Hepatocyte (in vitro differentiated cells): ENCODE measurements around the gene MAN1B1. TPM values are rescaled to one million over a fixed set of nuclear protein-coding genes. Genes with fewer than 3 reads are reported as not detected.

Experiments used
- DNase-seq: peaks from one replicate; pipeline ENCODE4 v3.0.0-alpha.2; 2016; ENCODE audit warnings: low spot score
- H2AFZ ChIP-seq: fragments of 200-600 bp; sonication (generic); 2 replicates; pipeline ENCODE4 v1.6.0; 2016; ENCODE audit warnings: antibody characterized with exemption, mild to moderate bottlenecking
- H3K27ac ChIP-seq: fragments of 200-600 bp; sonication (generic); 2 replicates; pipeline ENCODE4 v1.5.1; 2016; ENCODE audit warnings: mild to moderate bottlenecking
- H3K27me3 ChIP-seq: fragments of 200-600 bp; sonication (generic); 2 replicates; pipeline ENCODE4 v1.6.1; 2016
- H3K36me3 ChIP-seq: fragments of 200-600 bp; sonication (generic); replicated peaks from 2 replicates; pipeline ENCODE4 v1.5.1; 2016; ENCODE audit warnings: low read depth; ENCODE audit not compliant: insufficient read depth
- H3K4me1 ChIP-seq: fragments of 200-600 bp; sonication (generic); 2 replicates; pipeline ENCODE4 v1.5.1; 2016; ENCODE audit warnings: mild to moderate bottlenecking, moderate library complexity; ENCODE audit not compliant: insufficient read depth
- H3K4me2 ChIP-seq: fragments of 200-600 bp; sonication (generic); 2 replicates; pipeline ENCODE4 v1.6.0; 2016
- H3K4me3 ChIP-seq: fragments of 200-600 bp; sonication (generic); 2 replicates; pipeline ENCODE4 v1.5.1; 2016; ENCODE audit warnings: mild to moderate bottlenecking
- H3K79me2 ChIP-seq: fragments of 200-600 bp; sonication (generic); 2 replicates; pipeline ENCODE4 v1.6.0; 2017; ENCODE audit warnings: mild to moderate bottlenecking
- H3K9me2 ChIP-seq: fragments of 200-600 bp; sonication (generic); replicated peaks from 2 replicates; pipeline ENCODE4 v1.6.0; 2017; ENCODE audit warnings: mild to moderate bottlenecking; ENCODE audit not compliant: insufficient read depth
- H3K9me3 ChIP-seq: fragments of 200-600 bp; sonication (generic); 2 replicates; pipeline ENCODE4 v1.5.1; 2016; ENCODE audit warnings: low read depth, mild to moderate bottlenecking
- H4K20me1 ChIP-seq: fragments of 200-600 bp; sonication (generic); 2 replicates; pipeline ENCODE4 v1.6.0; 2016; ENCODE audit warnings: mild to moderate bottlenecking; ENCODE audit not compliant: insufficient read depth, poor library complexity, severe bottlenecking
- CTCF ChIP-seq: fragments of 200-600 bp; sonication (generic); IDR thresholded peaks from 2 replicates; pipeline ENCODE4 v1.5.1; 2016; ENCODE audit warnings: antibody characterized with exemption, mild to moderate bottlenecking; ENCODE audit not compliant: poor library complexity
- EZH2 ChIP-seq: fragments of 200-600 bp; sonication (generic); IDR thresholded peaks from 2 replicates; pipeline ENCODE4 v1.6.1; 2016; ENCODE audit warnings: antibody characterized with exemption, mild to moderate bottlenecking, borderline replicate concordance
- EZH2phosphoT487 ChIP-seq: fragments of 200-600 bp; sonication (generic); IDR thresholded peaks from one replicate; pipeline ENCODE4 v1.6.1; 2018; ENCODE audit warnings: antibody characterized with exemption, mild to moderate bottlenecking, low read depth, moderate library complexity; ENCODE audit not compliant: unreplicated experiment, severe bottlenecking
- WGBS: methylation state at CpG from one replicate; pipeline ENCODE4 v1.1.6; 2016; ENCODE audit warnings: low lambda C conversion rate; ENCODE audit errors: missing lambda C conversion rate; 5-methylcytosine and 5-hydroxymethylcytosine counted together
- polyA plus RNA-seq: library from polyadenylated mRNA; unstranded; fragments of >200 nt; fragmentation: Nextera tagmentation; extraction: Ambion mirVana; gene quantifications from 2 replicates; pipeline ENCODE4 v1.2.1, GENCODE V29; 2016
- total RNA-seq: library from RNA; depleted of rRNA; stranded (reverse); fragments of >200 nt; gene quantifications from 2 replicates; pipeline ENCODE4 v1.2.3, GENCODE V29; 2014

The MAN1B1 gene
- total and polyA plus RNA-seq, 2 experiments from 2014 or later, result 60.8 to 94.2 TPM

GRCh38 chr9:137039611-137040366, 47.0 kb upstream of the MAN1B1 start:
- Histone ChIP-seq H3K4me3 (no peak overlapping the region), H3K9me3 (no peaks in the 10 kb centered on the region), H3K36me3 (no peaks in the 10 kb centered on the region), H3K9me2 (no peaks in the 10 kb centered on the region), H3K79me2 (peaks cover 3% of the 10 kb centered on the region), H2AFZ (no peak overlapping the region), H3K27ac (no peak overlapping the region), H4K20me1 (peaks cover 11% of the 10 kb centered on the region), H3K4me1 (no peaks in the 10 kb centered on the region), H3K27me3 (peaks cover 5% of the 10 kb centered on the region), H3K4me2 (no peak overlapping the region)
- WGBS, result 93% methylated on average over 18 of the region's 32 CpGs
- DNase-seq, result no peak
- TF ChIP-seq EZH2 (no peak), EZH2phosphoT487 (no peak), CTCF (no peak)

- H3K36me3 ChIP-seq, result no peaks in the 10 kb centered on the region
- DNase-seq, result no peak
- H2AFZ ChIP-seq, result no peak overlapping the region
- WGBS, result 99% methylated on average over 10 of the region's 23 CpGs
- no peak overlapping the region for H3K4me2 ChIP-seq
- TF ChIP-seq EZH2, result no peak
- no peak for TF ChIP-seq CTCF
- no peak for TF ChIP-seq EZH2phosphoT487
- peaks cover 13% of the 10 kb centered on the region for H4K20me1 ChIP-seq
- no peaks in the 10 kb centered on the region for H3K4me1 ChIP-seq
- no peaks in the 10 kb centered on the region for H3K9me3 ChIP-seq
- no peak overlapping the region for H3K27ac ChIP-seq
- H3K4me3 ChIP-seq, result no peak overlapping the region
- H3K79me2 ChIP-seq, result peaks cover 3% of the 10 kb centered on the region
- H3K27me3 ChIP-seq, result peaks cover 10% of the 10 kb centered on the region
- H3K9me2 ChIP-seq, result no peaks in the 10 kb centered on the region
Observed at GRCh38 chr9:137040568-137040967, 46.2 kb upstream of the MAN1B1 start.

- WGBS, result 79% methylated on average over 16 of the region's 16 CpGs
- Histone ChIP-seq H4K20me1 (peaks cover 13% of the 10 kb centered on the region), H3K27ac (no peak overlapping the region), H3K4me2 (no peak overlapping the region), H3K79me2 (peaks cover 3% of the 10 kb centered on the region), H2AFZ (no peak overlapping the region), H3K9me2 (no peaks in the 10 kb centered on the region), H3K27me3 (peaks cover 10% of the 10 kb centered on the region), H3K36me3 (no peaks in the 10 kb centered on the region), H3K4me3 (no peak overlapping the region), H3K4me1 (peaks cover 1% of the 10 kb centered on the region), H3K9me3 (no peaks in the 10 kb centered on the region)
- TF ChIP-seq CTCF (no peak), EZH2phosphoT487 (no peak), EZH2 (no peak)
- no peak for DNase-seq
Observed at GRCh38 chr9:137041124-137041523, 45.7 kb upstream of the MAN1B1 start.
